HCT116 (cell line): ENCODE data around the gene APLF. TPM values are rescaled to one million over a fixed set of nuclear protein-coding genes. Genes with fewer than 3 reads are reported as not detected.

Experiments
- ATAC-seq: fragments of 200-7000 bp; cut with Tn5 transposase; 2 replicates; pipeline ENCODE4 v1.9.1; 2020; ENCODE audit warnings: mild to moderate bottlenecking, moderate library complexity
- BruUV-seq: library from RNA; stranded (reverse); fragments of 400-500 nt; replicated peaks from 2 replicates; lab custom pipeline; 2021; lab: Mats Ljungman, UMichigan
- CTCF ChIA-PET: fragments of 300-600 bp; sonication (Branson Sonifier 250); formaldehyde crosslinking; loops from one replicate; lab custom pipeline; 2021; ENCODE audit warnings: antibody characterized with exemption; lab: Charles Lee
- POLR2A ChIA-PET: fragments of 300-600, 350-600 bp; sonication (Branson Sonifier 250); formaldehyde crosslinking; loops from one replicate; lab custom pipeline; 2021; ENCODE audit warnings: antibody characterized with exemption; lab: Charles Lee
- RAD21 ChIA-PET, 2 experiments: fragments of 300-600 bp; sonication (Branson Sonifier 250); formaldehyde crosslinking; loops; one replicate each; lab custom pipeline; 2023; ENCODE audit warnings: low total read pairs in 2 of 2; ENCODE audit not compliant: uncharacterized antibody in 2 of 2, unreplicated experiment in 2 of 2, low non-redundant PET in 1 of 2; lab: Charles Lee
- DNase-seq: peaks from one replicate; pipeline ENCODE4 v3.0.0-alpha.2; 2010; ENCODE audit warnings: low read depth, low spot score
- H2AFZ ChIP-seq: fragments of 200-600 bp; shearing (Covaris generic), sonication (generic); 2 replicates; pipeline ENCODE4 v1.6.1; 2017; ENCODE audit warnings: low read depth, mixed run types, mixed read lengths, antibody characterized with exemption, low read length; ENCODE audit not compliant: poor library complexity, severe bottlenecking
- H3K27ac ChIP-seq: 2 replicates; pipeline ENCODE4 v1.5.1; 2012; ENCODE audit warnings: low read depth, low read length
- H3K27me3 ChIP-seq: fragments of 200-600 bp; sonication (generic); 2 replicates; pipeline ENCODE4 v1.6.1; 2016; ENCODE audit warnings: mixed run types, low read length, mixed read lengths; ENCODE audit not compliant: insufficient read depth
- H3K36me3 ChIP-seq, 2 experiments: fragments of 200-500 bp in 1 of 2; fragments of 200-600 bp in 1 of 2; sonication (Bioruptor generic) in 1 of 2; sonication (generic) in 1 of 2; 2 replicates each; pipeline versions ENCODE4 v1.5.1 to v1.6.1; 2014 to 2016; ENCODE audit warnings: low read length in 2 of 2, inconsistent platforms in 1 of 2, mixed read lengths in 1 of 2, mixed run types in 1 of 2; ENCODE audit not compliant: insufficient read depth in 2 of 2, control insufficient read depth in 1 of 2
- H3K4me1 ChIP-seq, 2 experiments: fragments of 200-600 bp in 1 of 2; sonication (generic) in 1 of 2; 2 replicates each; pipeline versions ENCODE4 v1.5.1 to v1.6.1; 2012 to 2017; ENCODE audit warnings: low read length in 2 of 2, inconsistent platforms in 1 of 2, mild to moderate bottlenecking in 1 of 2, mixed read lengths in 1 of 2, mixed run types in 1 of 2, moderate library complexity in 1 of 2; ENCODE audit not compliant: insufficient read depth in 2 of 2, control insufficient read depth in 1 of 2
- H3K4me2 ChIP-seq: fragments of 200-600 bp; sonication (generic); 2 replicates; pipeline ENCODE4 v1.6.1; 2017; ENCODE audit warnings: mixed run types, low read length, mixed read lengths
- H3K4me3 ChIP-seq, 2 experiments: fragments of 200-600 bp in 1 of 2; sonication (generic) in 1 of 2; replicated peaks in 1 of 2; 2 replicates each; pipeline ENCODE4 v1.5.1; 2011 to 2016; ENCODE audit warnings: low read length in 2 of 2, control low read depth in 1 of 2, low read depth in 1 of 2, mild to moderate bottlenecking in 1 of 2, mixed read lengths in 1 of 2, mixed run types in 1 of 2
- H3K79me2 ChIP-seq: fragments of 200-600 bp; sonication (generic); 2 replicates; pipeline ENCODE4 v1.6.1; 2017; ENCODE audit warnings: mild to moderate bottlenecking, mixed run types, low read length, moderate library complexity, mixed read lengths; ENCODE audit not compliant: insufficient read depth
- H3K9ac ChIP-seq: fragments of 200-600 bp; sonication (generic); 2 replicates; pipeline ENCODE4 v1.6.1; 2016; ENCODE audit warnings: low read length, mixed read lengths
- H3K9me2 ChIP-seq: fragments of 200-600 bp; sonication (generic), shearing (Covaris generic); 2 replicates; pipeline ENCODE4 v1.6.1; 2017; ENCODE audit warnings: mixed run types, mild to moderate bottlenecking, moderate library complexity; ENCODE audit not compliant: insufficient read depth
- H3K9me3 ChIP-seq, 2 experiments: fragments of 200-500 bp in 1 of 2; fragments of 200-600 bp in 1 of 2; sonication (Bioruptor generic) in 1 of 2; sonication (generic) in 1 of 2; 2 replicates each; pipeline ENCODE4 v1.6.1; 2014 to 2017; ENCODE audit warnings: low read length in 2 of 2, mixed read lengths in 2 of 2, inconsistent platforms in 1 of 2, low read depth in 1 of 2, mild to moderate bottlenecking in 1 of 2, mixed run types in 1 of 2, moderate library complexity in 1 of 2; ENCODE audit not compliant: control insufficient read depth in 1 of 2, insufficient read depth in 1 of 2
- H4K20me1 ChIP-seq: fragments of 200-600 bp; sonication (generic), shearing (Covaris generic); 2 replicates; pipeline ENCODE4 v1.6.1; 2017; ENCODE audit warnings: mixed run types, mild to moderate bottlenecking, moderate library complexity; ENCODE audit not compliant: insufficient read depth
- CBX3 ChIP-seq: IDR thresholded peaks from 2 replicates; pipeline ENCODE4 v1.6.1; 2012; ENCODE audit warnings: low read depth
- EGR1 ChIP-seq: IDR thresholded peaks from 2 replicates; pipeline ENCODE4 v1.6.1; 2012; ENCODE audit warnings: low read depth
- ELF1 ChIP-seq: IDR thresholded peaks from 2 replicates; pipeline ENCODE4 v1.6.1; 2012; ENCODE audit warnings: low read depth, borderline replicate concordance
- EZH2 ChIP-seq: fragments of 200-600 bp; sonication (generic); IDR thresholded peaks from 2 replicates; pipeline ENCODE4 v1.6.1; 2017; ENCODE audit warnings: antibody characterized with exemption, mixed run types
- EZH2phosphoT487 ChIP-seq: fragments of 200-600 bp; IDR thresholded peaks from 2 replicates; pipeline ENCODE4 v1.6.1; 2018; ENCODE audit warnings: antibody characterized with exemption, borderline replicate concordance
- JUND ChIP-seq: IDR thresholded peaks from 2 replicates; pipeline ENCODE4 v1.6.1; 2012
- POLR2A ChIP-seq: IDR thresholded peaks from 2 replicates; pipeline ENCODE4 v1.7.0; 2011; ENCODE audit warnings: borderline replicate concordance; ENCODE audit not compliant: insufficient read depth, insufficient read length; ENCODE audit errors: extremely low read depth
- POLR2AphosphoS5 ChIP-seq: IDR thresholded peaks from 2 replicates; pipeline ENCODE4 v1.6.1; 2011; ENCODE audit warnings: mild to moderate bottlenecking, low read depth, low read length, moderate library complexity
- SIN3A ChIP-seq: IDR thresholded peaks from 2 replicates; pipeline ENCODE4 v1.6.1; 2012; ENCODE audit warnings: low read depth
- SRF ChIP-seq: IDR thresholded peaks from 2 replicates; pipeline ENCODE4 v1.6.1; 2012; ENCODE audit warnings: low read depth
- TCF7L2 ChIP-seq: IDR thresholded peaks from 2 replicates; pipeline ENCODE4 v1.7.0; 2011; ENCODE audit warnings: borderline replicate concordance, inconsistent platforms; ENCODE audit not compliant: insufficient read depth, insufficient read length; ENCODE audit errors: extremely low read depth
- YY1 ChIP-seq: IDR thresholded peaks from 2 replicates; pipeline ENCODE4 v1.6.1; 2011; ENCODE audit warnings: low read length, low read depth, moderate library complexity, mild to moderate bottlenecking; ENCODE audit not compliant: insufficient replicate concordance; ENCODE audit errors: extremely low read depth
- ZFX ChIP-seq: fragments of 450-650 bp; IDR thresholded peaks from 2 replicates; pipeline ENCODE4 v1.6.1; 2017
- ZNF274 ChIP-seq: fragments of 200-500 bp; sonication (Bioruptor generic); IDR thresholded peaks from 2 replicates; pipeline ENCODE4 v1.6.1; 2014; ENCODE audit warnings: mild to moderate bottlenecking, low read depth, low read length, inconsistent platforms
- intact Hi-C: fragments of 100-400 bp; cut with micrococcal nuclease; formaldehyde crosslinking; loops from 2 replicates; pipeline ENCODE4 v1.10.0; 2022
- total RNA-seq: library from RNA; stranded (reverse); gene quantifications from one replicate; pipeline ENCODE4 v1.2.1, GENCODE V29; 2021; ENCODE audit not compliant: unreplicated experiment
- TF ChIP-seq, protein P1 (sequence below): IDR thresholded peaks from 2 replicates; pipeline ENCODE4 v1.6.1; 2012; ENCODE audit warnings: low read depth
- TF ChIP-seq, protein P2 (sequence below), 3 experiments: fragments of 200-600 bp in 1 of 3; sonication (generic) in 1 of 3; IDR thresholded peaks in 2 of 3; conservative IDR thresholded peaks in 1 of 3; 2 replicates each; pipeline ENCODE4 v1.5.1; 2012 to 2017; ENCODE audit warnings: low read depth in 2 of 3, low read length in 2 of 3, antibody characterized with exemption in 1 of 3, borderline replicate concordance in 1 of 3, control low read depth in 1 of 3, mild to moderate bottlenecking in 1 of 3, mixed read lengths in 1 of 3, mixed run types in 1 of 3, moderate library complexity in 1 of 3; ENCODE audit not compliant: insufficient read depth in 1 of 3

The APLF gene
- total RNA-seq, 1 experiment from 2014 or later, result 1.6 TPM

DNA sequence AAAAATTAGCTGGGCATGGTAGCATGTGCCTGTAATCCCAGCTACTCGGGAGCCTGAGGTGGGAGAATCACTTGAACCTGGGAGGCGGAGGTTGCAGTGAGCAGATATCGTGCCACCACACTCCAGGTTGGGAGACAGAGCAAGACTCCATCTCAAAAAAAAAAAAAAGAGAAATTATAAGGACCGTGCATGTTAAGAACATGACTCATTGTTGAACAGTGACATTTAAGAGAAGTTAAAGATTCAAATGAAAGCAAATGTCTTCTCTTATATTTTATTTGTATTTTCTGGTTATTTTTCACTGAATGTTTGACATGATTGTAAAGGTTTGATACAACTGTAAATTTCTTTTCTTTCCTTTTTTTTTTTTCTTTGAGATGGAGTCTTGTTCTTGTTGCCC, 69.6 kb downstream of the APLF start:
- CTCF ChIA-PET, result no interaction called here
- BruUV-seq, result no TSS peak
- RAD21 ChIA-PET, result no interaction called here
- DNase-seq (no peak), ATAC-seq (no peak)
- H2AFZ ChIP-seq, result no peak overlapping the region
- no peaks in the 10 kb centered on the region for H4K20me1 ChIP-seq
- H3K27ac ChIP-seq, result no peak overlapping the region
- H3K9ac ChIP-seq, result no peak overlapping the region
- TF ChIP-seq POLR2AphosphoS5 (no peak), ZFX (no peak), SRF (no peak), YY1 (no peak), EGR1 (no peak), ZNF274 (no peak), SIN3A (no peak), EZH2 (no peak), CBX3 (no peak), JUND (no peak), ELF1 (no peak), EZH2phosphoT487 (no peak), TCF7L2 (no peak), POLR2A (no peak)
- TF ChIP-seq, protein P1, sequence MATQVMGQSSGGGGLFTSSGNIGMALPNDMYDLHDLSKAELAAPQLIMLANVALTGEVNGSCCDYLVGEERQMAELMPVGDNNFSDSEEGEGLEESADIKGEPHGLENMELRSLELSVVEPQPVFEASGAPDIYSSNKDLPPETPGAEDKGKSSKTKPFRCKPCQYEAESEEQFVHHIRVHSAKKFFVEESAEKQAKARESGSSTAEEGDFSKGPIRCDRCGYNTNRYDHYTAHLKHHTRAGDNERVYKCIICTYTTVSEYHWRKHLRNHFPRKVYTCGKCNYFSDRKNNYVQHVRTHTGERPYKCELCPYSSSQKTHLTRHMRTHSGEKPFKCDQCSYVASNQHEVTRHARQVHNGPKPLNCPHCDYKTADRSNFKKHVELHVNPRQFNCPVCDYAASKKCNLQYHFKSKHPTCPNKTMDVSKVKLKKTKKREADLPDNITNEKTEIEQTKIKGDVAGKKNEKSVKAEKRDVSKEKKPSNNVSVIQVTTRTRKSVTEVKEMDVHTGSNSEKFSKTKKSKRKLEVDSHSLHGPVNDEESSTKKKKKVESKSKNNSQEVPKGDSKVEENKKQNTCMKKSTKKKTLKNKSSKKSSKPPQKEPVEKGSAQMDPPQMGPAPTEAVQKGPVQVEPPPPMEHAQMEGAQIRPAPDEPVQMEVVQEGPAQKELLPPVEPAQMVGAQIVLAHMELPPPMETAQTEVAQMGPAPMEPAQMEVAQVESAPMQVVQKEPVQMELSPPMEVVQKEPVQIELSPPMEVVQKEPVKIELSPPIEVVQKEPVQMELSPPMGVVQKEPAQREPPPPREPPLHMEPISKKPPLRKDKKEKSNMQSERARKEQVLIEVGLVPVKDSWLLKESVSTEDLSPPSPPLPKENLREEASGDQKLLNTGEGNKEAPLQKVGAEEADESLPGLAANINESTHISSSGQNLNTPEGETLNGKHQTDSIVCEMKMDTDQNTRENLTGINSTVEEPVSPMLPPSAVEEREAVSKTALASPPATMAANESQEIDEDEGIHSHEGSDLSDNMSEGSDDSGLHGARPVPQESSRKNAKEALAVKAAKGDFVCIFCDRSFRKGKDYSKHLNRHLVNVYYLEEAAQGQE, result no peak
- TF ChIP-seq, protein P2, sequence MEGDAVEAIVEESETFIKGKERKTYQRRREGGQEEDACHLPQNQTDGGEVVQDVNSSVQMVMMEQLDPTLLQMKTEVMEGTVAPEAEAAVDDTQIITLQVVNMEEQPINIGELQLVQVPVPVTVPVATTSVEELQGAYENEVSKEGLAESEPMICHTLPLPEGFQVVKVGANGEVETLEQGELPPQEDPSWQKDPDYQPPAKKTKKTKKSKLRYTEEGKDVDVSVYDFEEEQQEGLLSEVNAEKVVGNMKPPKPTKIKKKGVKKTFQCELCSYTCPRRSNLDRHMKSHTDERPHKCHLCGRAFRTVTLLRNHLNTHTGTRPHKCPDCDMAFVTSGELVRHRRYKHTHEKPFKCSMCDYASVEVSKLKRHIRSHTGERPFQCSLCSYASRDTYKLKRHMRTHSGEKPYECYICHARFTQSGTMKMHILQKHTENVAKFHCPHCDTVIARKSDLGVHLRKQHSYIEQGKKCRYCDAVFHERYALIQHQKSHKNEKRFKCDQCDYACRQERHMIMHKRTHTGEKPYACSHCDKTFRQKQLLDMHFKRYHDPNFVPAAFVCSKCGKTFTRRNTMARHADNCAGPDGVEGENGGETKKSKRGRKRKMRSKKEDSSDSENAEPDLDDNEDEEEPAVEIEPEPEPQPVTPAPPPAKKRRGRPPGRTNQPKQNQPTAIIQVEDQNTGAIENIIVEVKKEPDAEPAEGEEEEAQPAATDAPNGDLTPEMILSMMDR (IDR thresholded peaks at IDR 0.05 in 2 of 3, conservative IDR thresholded peaks at IDR 0.05 in 1 of 3; ENCODE audit: borderline replicate concordance in 1 of 3, insufficient read depth in 1 of 3, low read depth in 2 of 3, low read length in 2 of 3), result no peak
- H3K79me2 ChIP-seq, result no peaks in the 10 kb centered on the region
- no peak overlapping the region for H3K4me3 ChIP-seq
- no peaks in the 10 kb centered on the region for H3K9me3 ChIP-seq
- intact Hi-C loops, result no loop called here
- POLR2A ChIA-PET, result no interaction called here
- H3K9me2 ChIP-seq, result 0 out of 2 replicates have a peak, but pooled peaks cover 4% of the 10 kb centered on the region
- no peaks in the 10 kb centered on the region for H3K36me3 ChIP-seq
- no peaks in the 10 kb centered on the region for H3K27me3 ChIP-seq
- no peaks in the 10 kb centered on the region for H3K4me1 ChIP-seq
- no peak overlapping the region for H3K4me2 ChIP-seq
